GM21447 (cell line): ENCODE measurements around the gene NID2.

Experiments
- ATAC-seq: cut with Tn5 transposase; IDR thresholded peaks from one replicate; pipeline ENCODE4 v1.9.1; 2021; ENCODE audit not compliant: unreplicated experiment

The NID2 gene

DNA sequence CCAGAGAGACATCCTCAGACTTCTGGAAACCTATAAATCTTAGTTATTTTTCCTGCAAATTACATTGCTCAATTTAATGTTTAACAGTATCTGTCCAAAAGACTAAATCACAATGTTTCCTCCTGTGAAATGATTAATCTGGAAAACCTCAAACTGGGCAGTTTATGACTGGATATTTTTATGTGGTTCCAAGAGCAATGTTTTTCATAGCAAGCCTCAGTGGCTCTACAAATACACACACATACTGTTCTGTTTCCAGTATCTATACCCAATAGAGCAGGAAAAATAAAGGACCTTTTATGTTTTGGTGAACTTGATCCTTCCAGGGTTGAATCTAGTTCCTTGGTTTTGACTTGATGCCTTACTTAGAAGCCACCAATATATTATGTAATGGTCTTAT, 9.2 kb downstream of the NID2 start:
- ATAC-seq: no peak

DNA sequence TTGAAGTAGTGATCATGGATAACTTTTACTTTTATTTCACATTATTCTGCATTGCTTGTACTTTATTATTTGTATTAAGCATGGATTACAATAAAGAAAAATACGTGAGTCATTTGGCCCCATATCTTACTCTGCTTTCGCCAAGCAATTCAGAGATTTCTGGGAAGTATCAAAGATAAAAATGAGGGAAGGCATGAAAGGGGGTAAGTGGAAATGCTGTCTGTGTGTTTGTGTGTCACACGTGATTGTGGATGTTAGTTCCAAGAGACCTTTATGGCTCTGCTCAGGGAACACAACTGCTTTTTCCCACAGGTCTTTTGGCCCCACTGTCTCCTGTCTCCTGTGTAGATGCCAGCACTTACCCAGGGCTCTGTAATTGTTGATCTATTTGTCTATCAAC, 10.5 kb downstream of the NID2 start:
- no peak for ATAC-seq

DNA sequence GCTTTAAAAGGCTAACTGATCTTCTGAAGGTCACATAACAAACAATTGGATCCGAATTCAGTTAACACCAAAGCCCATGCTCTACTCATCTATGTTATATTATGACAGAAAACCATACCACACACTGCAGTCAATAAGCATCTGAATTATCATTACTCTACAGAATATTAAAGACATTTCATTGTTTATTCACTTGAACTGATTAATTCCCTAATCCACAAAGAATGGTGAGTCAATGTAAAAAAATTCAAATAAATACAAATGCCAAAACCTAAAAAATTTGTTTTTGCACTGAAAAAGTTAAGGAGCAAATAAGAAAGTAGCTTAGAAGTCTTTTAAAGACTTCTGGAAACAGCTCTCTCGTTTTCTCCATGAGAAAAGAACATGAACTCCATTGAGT, 13.7 kb downstream of the NID2 start:
- ATAC-seq: no peak

DNA sequence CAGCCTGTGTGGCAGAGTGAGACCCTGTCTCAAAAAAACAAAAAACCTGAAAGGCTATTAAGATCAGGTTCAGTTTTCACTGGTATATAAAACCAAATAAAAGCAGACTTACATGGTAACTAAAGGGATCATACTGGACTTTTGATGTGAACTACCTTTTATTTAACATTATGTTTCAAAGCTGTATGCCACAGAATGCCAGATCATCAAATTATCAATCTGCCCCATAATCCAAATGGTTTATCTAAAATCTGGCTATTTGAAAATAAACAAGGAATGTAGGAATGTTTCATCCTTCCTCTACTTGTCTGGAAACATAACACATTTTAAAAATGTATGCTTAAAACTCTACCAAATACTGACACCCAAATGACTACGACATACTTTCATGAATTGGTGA, 14.2 kb downstream of the NID2 start:
- no peak for ATAC-seq

GRCh38 chr14:52053044-52053443, 15.8 kb downstream of the NID2 start:
- no peak for ATAC-seq

- no peak for ATAC-seq
Observed at GRCh38 chr14:52052288-52052943, 16.4 kb downstream of the NID2 start.

DNA sequence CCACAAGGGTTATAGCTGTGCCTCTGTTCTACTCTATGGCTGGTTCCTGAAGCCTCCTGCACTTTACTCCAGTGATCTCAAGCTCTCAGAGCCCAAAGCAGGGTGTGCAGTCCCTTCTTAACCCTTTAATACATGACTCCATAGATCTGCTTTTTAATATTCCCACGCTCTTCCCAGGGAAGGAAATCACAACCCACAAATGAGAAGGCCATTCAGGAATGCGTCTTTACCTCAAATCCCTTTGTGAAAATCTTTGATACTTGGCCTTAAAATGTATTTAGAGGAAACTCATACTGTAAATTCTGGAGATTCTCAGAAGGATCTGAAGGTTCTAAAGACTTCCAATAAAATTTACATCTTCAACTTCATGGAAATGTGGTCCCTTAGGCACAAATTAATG, 17.0 kb downstream of the NID2 start:
- no peak for ATAC-seq

DNA sequence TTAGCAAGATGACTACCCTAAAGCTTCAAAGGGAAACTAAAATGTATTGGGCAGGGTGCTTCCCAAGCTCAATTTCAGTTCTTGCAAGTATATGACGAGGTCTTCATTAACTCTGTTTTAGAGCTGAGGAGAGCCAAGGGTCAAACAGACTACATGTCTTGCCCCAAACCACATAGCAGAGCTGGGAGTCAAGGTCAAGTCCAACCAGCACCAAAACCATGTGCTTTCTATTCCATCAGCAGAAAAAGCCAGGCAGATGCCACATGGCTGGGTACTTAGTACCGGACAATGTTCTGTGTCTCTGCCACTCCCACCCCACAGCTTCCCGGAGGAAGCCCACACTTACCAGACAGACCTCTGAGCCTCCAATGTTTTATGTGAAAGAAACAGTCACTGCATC, 17.6 kb downstream of the NID2 start:
- no peak for ATAC-seq

DNA sequence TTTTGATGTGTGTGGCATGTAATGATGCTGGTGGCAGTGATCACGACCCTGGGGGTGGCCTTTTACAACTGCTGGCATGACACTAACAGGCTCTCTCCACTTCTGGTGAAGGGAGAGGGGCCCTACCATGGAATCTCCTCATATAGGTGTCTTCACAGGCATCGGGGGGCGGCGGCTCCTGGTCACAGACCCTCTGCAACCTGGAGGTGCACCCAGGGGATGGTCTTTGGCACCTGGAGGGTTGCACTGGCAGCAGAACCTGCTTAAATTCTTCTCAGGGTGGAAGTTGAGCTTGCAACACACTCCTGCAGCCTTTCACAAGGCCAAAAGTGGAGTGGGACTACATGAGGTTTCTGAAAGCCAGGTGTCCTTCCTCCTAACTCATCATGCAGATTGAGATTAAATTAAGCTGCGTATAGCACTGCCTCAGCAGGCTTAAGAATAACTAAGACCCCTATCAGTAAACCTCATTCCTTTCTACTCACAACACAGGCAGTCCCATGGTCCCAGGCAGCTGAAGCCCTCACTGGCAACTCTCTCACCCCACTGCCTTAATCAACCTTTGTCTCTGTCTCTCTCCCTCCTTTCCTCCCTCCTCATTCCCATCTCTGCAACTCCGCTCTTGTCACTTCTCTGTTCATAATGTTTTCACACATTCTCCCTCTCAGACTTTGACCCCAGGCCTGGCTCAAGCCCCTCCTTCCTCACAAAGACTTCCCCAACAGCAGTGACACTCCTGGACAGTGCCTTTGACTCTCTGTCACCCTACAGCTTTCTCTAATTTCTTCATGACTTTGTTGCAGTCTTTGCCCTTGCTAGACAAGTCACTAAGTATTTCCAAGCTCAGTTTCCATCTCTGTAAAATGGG, 18.9 kb downstream of the NID2 start:
- no peak for ATAC-seq

DNA sequence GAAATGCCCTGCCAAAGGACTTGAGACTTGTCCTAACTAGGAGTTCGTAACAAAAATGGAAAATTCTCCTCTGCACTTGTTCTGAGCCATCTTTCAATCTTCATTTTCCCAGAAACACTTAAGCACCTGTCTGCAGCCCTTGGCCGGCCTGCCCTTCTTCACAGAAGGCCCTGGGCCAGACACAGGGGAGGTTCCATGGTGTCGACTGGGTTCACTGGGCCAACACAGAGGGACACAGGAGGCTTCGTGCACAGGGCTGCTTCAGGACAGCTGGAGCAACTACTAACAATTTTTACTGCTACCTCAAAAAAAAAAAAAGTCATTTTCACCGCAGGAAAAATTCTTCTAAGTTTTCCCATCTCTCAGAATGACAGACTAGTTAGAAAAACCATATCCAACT, 19.6 kb downstream of the NID2 start:
- no peak for ATAC-seq

DNA sequence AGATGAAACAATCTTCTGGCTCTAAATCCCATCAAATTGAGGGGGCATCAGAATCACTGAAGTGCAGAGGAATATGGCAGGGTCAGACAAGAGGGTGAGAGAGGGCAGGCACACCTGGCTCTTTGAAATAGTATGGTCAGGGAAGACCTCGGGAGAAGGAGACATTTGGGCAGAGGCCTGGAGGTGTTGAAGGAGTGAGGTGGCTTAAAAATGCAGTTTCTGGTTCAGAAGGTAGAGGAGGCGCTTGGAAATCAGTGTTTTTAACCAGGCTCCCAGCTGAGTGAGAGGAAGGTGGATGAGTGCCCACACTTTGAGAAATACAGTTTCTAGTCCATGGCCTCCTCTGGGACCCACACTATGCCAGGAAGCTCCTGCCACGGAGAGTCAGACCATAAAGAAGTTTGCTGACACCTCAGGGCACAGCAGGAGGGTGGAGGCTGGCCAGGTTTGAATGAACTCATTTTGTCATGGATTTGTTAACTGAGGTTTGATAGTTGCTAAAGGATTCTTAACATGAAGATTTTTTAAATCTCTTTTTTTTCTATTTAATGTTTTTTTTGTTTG, 20.1 kb downstream of the NID2 start:
- ATAC-seq: no peak

- no peak for ATAC-seq
Observed at GRCh38 chr14:52048116-52048515, 20.7 kb downstream of the NID2 start.

- no peak for ATAC-seq
Observed at GRCh38 chr14:52046376-52046917, 22.4 kb downstream of the NID2 start.

GRCh38 chr14:52044791-52045522, 23.9 kb downstream of the NID2 start:
- ATAC-seq: no peak

DNA sequence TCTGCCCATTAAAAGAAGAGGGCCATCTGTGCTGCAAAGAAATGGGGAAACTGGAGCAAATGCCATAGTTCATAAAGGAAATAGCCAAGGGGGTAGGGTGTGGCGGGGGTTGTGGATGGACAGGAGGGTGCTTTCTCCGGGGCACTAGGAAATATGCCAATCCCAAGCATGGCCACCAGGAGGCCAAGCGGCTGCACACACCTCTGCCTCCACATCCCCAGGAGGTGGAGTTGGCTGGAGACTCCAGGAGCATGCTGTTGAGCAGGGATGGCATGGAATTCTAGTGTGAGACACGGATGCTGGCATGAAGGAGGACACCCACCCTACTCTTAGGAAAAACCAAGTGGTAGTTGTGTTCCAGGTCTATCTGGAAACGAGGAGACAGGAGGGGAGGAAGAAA, 25.2 kb downstream of the NID2 start:
- no peak for ATAC-seq

DNA sequence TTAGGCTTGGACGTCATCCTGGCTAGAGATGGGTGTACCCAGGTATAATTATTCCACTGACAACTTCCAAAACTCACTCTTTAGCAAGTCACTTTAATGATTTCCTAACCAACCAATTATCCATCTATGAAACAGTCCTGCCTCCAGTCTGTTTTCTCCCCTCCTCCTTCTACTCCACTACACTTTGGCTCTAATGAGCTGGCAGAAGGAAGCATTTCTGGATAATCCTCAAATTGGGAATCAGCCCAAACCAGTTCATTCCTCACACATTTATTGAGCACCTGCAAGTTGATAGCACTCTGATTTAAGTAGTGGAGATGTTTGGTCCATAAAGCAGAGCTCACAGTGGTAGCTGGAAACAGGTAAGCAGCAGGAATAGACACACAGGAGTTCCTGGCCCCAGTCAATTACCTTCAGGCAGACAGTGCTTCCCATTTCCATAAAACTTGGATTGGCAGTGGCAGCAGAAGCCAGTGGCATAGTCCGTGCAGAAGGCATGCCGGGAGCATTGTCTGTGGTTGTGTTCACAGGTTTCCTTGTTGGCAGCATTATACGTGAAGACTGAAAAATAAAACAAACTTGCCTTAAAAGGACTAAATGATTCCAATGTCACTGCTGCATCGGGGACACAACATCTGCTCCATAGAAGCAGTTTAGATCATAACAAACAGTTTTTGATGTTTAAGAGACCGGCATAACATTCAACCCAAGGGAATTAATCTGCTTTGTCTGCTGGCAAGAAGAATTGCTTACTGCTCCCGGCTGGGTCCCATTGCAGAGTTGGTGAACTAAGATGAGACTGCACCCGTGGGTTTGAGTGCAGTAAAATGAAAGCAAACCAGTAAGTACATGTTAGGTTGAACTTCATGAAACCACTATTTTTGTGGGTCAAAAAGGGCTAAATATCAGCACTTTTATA, 26.2 kb downstream of the NID2 start:
- no peak for ATAC-seq

GRCh38 chr14:52040598-52040997, 28.3 kb downstream of the NID2 start:
- ATAC-seq: no peak

- no peak for ATAC-seq
Observed at GRCh38 chr14:52039124-52039815, 29.6 kb downstream of the NID2 start.

DNA sequence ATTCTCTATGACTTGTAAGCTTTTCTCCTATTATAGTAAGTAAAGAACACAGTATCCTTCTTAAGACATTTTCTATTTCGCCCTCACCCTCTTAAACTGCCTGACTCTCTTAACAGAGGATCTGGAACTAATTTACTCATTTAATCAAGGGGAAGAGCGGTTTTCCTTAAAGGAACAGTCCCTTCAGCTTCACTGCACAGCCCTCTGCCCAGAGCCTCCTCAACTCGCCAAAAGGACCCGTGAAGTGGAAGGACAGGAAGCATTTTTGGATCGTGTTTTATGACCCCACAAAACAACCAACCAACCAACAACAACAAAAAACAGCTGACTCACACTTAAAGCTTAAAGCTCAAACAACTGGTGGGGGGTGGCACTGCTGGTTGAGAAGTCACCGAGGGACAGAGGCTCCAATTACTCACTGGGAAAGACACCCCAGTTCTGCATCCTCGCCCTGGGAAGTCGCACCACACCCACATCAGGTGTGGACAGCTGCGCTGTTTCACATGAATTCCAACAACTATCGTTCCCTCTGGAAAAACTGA, 35.7 kb downstream of the NID2 start:
- ATAC-seq: no peak
